ENCODE results near the gene LARP1.
"Not testable (repeated sequence)": the region's sequence is repeated elsewhere in the genome, so short reads cannot be mapped to it uniquely, and the experiment has no call there.

The LARP1 gene

DNA sequence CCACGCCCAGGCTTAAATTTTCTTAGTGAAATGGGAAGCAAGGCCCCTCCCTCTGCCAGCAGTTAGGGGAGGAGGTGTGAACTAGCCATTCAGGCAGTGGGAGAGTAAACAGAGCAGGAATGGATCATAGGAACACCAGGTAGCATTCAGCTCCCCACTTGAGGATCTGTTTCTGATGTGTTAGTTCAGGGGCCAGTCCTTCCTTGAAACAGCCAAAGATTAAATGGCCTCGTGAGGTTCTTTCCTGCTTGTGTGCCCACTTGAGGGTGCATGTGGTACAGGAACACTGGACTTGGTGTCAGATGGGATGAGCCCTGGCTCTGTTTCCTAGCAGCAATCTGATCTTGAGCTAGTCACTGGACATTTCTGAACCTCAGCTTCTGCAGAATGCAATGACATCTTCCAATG is 74.0 kb downstream of the LARP1 start:
- Mint-ChIP-seq H3K4me1 (peaks cover 0 to 7% of the 10 kb centered on the region in 2 donors), H3K36me3 (peaks cover 22 to 51% of the 10 kb centered on the region in 2 donors), H3K9me3 (no peaks in the 10 kb centered on the region), H3K4me3 (no peak overlapping the region), H3K27me3 (no peaks in the 10 kb centered on the region), H3K27ac (no peak overlapping the region)
- DNase-seq (no peak), ATAC-seq (replicated peaks) (no peak)

DNA sequence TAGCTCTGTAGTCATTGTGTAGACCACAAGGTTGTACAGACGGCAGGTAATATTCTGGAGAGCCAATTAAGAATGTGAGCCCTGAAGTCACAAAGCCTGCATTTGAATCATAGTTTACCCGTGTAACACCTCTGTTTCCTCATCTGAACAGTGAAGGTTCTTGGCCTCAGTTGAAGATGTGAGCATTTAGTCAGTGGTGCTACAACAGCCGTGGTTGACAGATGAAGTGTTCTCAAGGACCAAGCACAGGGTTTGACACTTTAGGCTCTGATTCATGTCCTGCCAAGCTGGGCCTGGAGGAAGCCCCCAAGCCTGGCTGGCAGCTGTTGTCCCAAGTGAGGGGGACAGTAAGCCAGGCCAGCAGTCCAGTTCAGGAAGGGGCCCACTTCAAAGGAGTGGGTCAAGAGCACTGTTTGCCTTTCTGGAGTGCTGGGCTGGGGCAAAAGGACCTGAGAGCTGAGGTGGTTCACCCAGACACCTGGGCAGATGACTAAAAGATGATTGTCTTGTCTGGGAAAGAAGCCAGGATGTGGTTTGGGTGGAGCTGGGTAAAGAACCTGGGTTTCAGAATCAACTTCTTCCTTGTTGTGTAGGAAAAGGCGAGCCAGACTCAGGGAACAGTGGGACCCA is 74.5 kb downstream of the LARP1 start:
- Mint-ChIP-seq H3K4me1 (peaks cover 0 to 9% of the 10 kb centered on the region in 2 donors), H3K36me3 (peaks cover 24 to 49% of the 10 kb centered on the region in 2 donors), H3K27me3 (no peaks in the 10 kb centered on the region), H3K9me3 (no peaks in the 10 kb centered on the region), H3K27ac (no peak overlapping the region), H3K4me3 (no peak overlapping the region)
- ATAC-seq (replicated peaks): no peak
- no peak for DNase-seq

GRCh38 chr5:154830219-154830595 is 75.0 kb downstream of the LARP1 start:
- H3K4me1 Mint-ChIP-seq: peaks cover 0 to 9% of the 10 kb centered on the region in 2 donors
- H3K4me3 Mint-ChIP-seq: no peak overlapping the region
- no peaks in the 10 kb centered on the region for H3K9me3 Mint-ChIP-seq
- no peaks in the 10 kb centered on the region for H3K27me3 Mint-ChIP-seq
- ATAC-seq (replicated peaks): no peak
- H3K27ac Mint-ChIP-seq: no peak overlapping the region
- no peak for DNase-seq
- peaks cover 26 to 50% of the 10 kb centered on the region in 2 donors for H3K36me3 Mint-ChIP-seq

DNA sequence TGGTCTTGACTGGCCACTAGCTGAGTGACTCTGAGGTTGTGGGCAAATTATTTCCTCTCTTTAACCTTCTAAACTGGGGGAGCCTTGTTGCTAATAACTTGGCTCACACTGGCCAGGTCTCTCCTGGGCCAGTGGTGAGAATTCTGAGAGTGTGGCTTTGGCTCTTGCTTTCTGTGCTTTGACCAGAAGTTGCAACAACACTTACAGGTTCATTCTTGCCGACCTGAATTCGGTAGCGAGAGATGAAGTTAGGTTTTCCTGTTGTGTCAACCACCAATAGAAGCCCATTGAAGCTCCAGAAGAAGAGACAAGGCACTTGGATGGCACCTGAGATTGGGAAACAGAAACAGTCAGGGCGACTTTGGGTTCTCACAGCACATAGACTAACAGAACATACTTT is 75.4 kb downstream of the LARP1 start:
- H3K4me1 Mint-ChIP-seq: peaks cover 0 to 9% of the 10 kb centered on the region in 2 donors
- ATAC-seq (replicated peaks) (no peak), DNase-seq (no peak)
- H3K4me3 Mint-ChIP-seq: no peak overlapping the region
- H3K36me3 Mint-ChIP-seq: peaks cover 24 to 49% of the 10 kb centered on the region in 2 donors
- H3K27ac Mint-ChIP-seq: peak overlapping the region; percentile 14
- H3K9me3 Mint-ChIP-seq: no peaks in the 10 kb centered on the region
- no peaks in the 10 kb centered on the region for H3K27me3 Mint-ChIP-seq

GRCh38 chr5:154831451-154831850 is 76.3 kb downstream of the LARP1 start:
- Mint-ChIP-seq H3K4me3 (no peak overlapping the region), H3K9me3 (no peaks in the 10 kb centered on the region), H3K36me3 (peaks cover 23 to 47% of the 10 kb centered on the region in 2 donors), H3K27me3 (no peaks in the 10 kb centered on the region), H3K4me1 (peaks cover 0 to 9% of the 10 kb centered on the region in 2 donors), H3K27ac (no peak overlapping the region)
- DNase-seq: no peak
- ATAC-seq (replicated peaks): no peak

GRCh38 chr5:154832804-154833203 is 77.6 kb downstream of the LARP1 start:
- not testable (repeated sequence) for DNase-seq; H3K27ac Mint-ChIP-seq; H3K9me3 Mint-ChIP-seq; H3K4me3 Mint-ChIP-seq; H3K27me3 Mint-ChIP-seq; H3K4me1 Mint-ChIP-seq; ATAC-seq (replicated peaks)
- H3K36me3 Mint-ChIP-seq: peaks cover 29 to 51% of the 10 kb centered on the region in 2 donors

- ATAC-seq (replicated peaks) (no peak), DNase-seq (no peak)
- Mint-ChIP-seq H3K27me3 (no peaks in the 10 kb centered on the region), H3K27ac (no peak overlapping the region), H3K4me3 (no peak overlapping the region), H3K36me3 (peaks cover 24 to 45% of the 10 kb centered on the region in 2 donors), H3K9me3 (no peaks in the 10 kb centered on the region), H3K4me1 (peaks cover 0 to 7% of the 10 kb centered on the region in 2 donors)
Measured at GRCh38 chr5:154834053-154834452, 78.9 kb downstream of the LARP1 start.

DNA sequence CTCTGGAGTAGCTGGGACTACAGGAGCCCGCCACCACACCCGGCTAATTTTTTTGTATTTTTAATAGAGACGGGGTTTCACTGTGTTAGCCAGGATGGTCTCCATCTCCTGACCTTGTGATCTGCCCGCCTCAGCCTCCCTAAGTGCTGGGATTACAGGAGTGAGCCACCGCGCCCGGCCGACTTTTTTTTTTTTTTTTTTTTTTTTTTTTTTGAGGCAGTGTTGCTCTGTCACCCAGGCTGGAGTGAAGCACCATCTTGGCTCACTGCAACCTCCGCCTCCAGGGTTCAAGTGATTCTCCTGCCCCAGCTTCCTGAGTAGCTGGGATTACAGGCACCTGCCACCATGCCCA is 80.5 kb downstream of the LARP1 start:
- H3K4me3 Mint-ChIP-seq; H3K27ac Mint-ChIP-seq; ATAC-seq (replicated peaks); DNase-seq; H3K27me3 Mint-ChIP-seq; H3K9me3 Mint-ChIP-seq; H3K4me1 Mint-ChIP-seq: not testable (repeated sequence)
- H3K36me3 Mint-ChIP-seq: peaks cover 23 to 39% of the 10 kb centered on the region in 2 donors

GRCh38 chr5:154836225-154836624 is 81.0 kb downstream of the LARP1 start:
- Mint-ChIP-seq H3K4me1 (peaks cover 0 to 2% of the 10 kb centered on the region in 2 donors), H3K4me3 (no peak overlapping the region), H3K27me3 (no peaks in the 10 kb centered on the region), H3K36me3 (peaks cover 23 to 40% of the 10 kb centered on the region in 2 donors), H3K9me3 (no peaks in the 10 kb centered on the region), H3K27ac (no peak overlapping the region)
- DNase-seq (no peak), ATAC-seq (replicated peaks) (no peak)

- DNase-seq: no peak
- H3K4me1 Mint-ChIP-seq: peaks cover 0 to 2% of the 10 kb centered on the region in 2 donors
- H3K27ac Mint-ChIP-seq: no peak overlapping the region
- no peak overlapping the region for H3K4me3 Mint-ChIP-seq
- no peaks in the 10 kb centered on the region for H3K9me3 Mint-ChIP-seq
- no peak for ATAC-seq (replicated peaks)
- H3K27me3 Mint-ChIP-seq: no peaks in the 10 kb centered on the region
- H3K36me3 Mint-ChIP-seq: peaks cover 23 to 36% of the 10 kb centered on the region in 2 donors
Measured at GRCh38 chr5:154837009-154837901, 82.1 kb downstream of the LARP1 start.

DNA sequence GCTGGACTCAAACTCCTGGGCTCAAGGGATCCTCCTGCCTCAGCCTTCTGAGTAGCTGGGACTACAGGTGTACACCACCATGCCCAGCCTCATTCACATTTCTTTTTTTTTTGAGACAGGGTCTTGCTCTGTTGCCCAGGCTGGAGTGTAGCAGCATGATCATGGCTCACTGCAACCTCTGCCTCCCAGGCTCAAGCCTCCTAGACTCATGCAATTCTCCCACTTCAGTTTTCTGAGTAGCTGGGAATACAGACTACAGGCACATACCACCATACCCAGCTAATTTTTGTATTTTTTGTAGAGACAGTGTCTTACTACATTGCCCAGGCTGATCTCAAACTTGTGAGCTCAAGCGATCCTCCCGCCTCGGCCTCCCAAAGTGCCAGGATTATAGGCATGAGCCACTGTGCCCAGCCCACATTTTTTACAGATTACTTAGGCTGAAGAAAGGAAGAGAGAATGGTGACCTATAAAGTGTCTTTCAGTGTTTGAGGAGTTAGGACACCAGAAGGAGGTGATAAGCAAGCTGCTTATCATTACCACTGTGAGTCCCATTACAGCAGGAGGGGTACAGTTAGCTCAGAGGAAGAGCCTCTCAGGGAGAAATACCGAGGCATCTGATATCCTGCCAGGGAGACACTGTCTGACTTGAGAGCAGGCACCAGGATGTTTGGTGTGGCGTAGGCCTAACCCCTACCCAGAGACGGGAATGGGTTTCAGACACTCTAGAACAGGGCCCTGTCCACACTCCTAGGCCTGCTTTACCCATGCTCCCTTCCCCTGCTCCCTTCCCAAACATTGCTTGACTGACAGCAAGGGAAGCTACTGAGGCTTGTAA is 85.5 kb downstream of the LARP1 start:
- H3K4me3 Mint-ChIP-seq: no peak overlapping the region
- ATAC-seq (replicated peaks): no peak
- H3K27me3 Mint-ChIP-seq: no peaks in the 10 kb centered on the region
- H3K4me1 Mint-ChIP-seq: no peaks in the 10 kb centered on the region
- no peaks in the 10 kb centered on the region for H3K9me3 Mint-ChIP-seq
- DNase-seq: no peak
- peak overlapping the region; percentile 47 for H3K27ac Mint-ChIP-seq
- H3K36me3 Mint-ChIP-seq: peaks cover 22 to 32% of the 10 kb centered on the region in 2 donors

GRCh38 chr5:154841273-154841661 is 86.1 kb downstream of the LARP1 start:
- H3K36me3 Mint-ChIP-seq: peaks cover 19 to 33% of the 10 kb centered on the region in 2 donors
- no peaks in the 10 kb centered on the region for H3K9me3 Mint-ChIP-seq
- no peaks in the 10 kb centered on the region for H3K27me3 Mint-ChIP-seq
- ATAC-seq (replicated peaks) (no peak), DNase-seq (no peak)
- no peak overlapping the region for H3K4me3 Mint-ChIP-seq
- peak overlapping the region; percentile 47 for H3K27ac Mint-ChIP-seq
- no peaks in the 10 kb centered on the region for H3K4me1 Mint-ChIP-seq

DNA sequence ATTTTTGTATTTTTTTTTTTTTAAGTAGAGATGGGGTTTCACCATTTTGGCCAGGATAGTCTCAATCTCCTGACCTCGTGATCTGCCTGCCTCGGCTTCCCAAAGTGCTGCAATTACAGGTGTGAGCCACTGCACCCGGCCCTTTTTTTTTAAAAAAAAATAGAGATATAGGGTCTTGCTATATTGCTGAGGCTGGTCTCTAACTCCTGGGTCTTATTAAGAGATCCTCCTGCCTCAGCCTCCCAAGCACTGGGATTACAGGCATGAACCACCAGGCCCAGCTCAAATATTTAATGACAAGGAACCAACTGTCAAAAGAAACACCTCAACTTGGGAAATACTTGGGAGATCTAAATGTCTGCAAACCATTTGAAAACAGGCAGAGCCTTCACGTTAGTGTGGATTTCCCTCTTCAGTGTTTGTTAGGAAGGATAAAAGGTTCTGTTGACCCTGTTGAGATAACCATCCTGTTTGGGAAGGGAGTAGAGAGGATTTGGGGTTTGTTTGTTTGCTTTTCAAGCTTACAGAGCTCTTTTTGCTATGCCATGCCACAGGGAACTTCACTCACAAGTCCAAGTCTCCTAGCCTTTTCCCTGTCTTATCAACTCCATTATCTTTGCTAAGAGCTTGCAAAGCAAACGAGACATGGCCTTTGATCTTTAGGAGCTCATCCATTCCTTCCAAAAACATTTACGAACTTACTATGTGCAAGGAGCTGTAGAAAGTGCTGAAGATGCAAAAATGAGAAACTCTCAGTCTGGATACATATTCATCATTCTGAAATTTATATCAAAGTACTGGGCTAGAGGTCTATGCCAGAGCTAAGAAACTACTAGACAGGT is 87.7 kb downstream of the LARP1 start:
- H3K9me3 Mint-ChIP-seq: no peaks in the 10 kb centered on the region
- no peak overlapping the region for H3K4me3 Mint-ChIP-seq
- peaks cover 9 to 26% of the 10 kb centered on the region in 2 donors for H3K36me3 Mint-ChIP-seq
- H3K27me3 Mint-ChIP-seq: no peaks in the 10 kb centered on the region
- ATAC-seq (replicated peaks): no peak
- no peaks in the 10 kb centered on the region for H3K4me1 Mint-ChIP-seq
- no peak for DNase-seq
- no peak overlapping the region for H3K27ac Mint-ChIP-seq

DNA sequence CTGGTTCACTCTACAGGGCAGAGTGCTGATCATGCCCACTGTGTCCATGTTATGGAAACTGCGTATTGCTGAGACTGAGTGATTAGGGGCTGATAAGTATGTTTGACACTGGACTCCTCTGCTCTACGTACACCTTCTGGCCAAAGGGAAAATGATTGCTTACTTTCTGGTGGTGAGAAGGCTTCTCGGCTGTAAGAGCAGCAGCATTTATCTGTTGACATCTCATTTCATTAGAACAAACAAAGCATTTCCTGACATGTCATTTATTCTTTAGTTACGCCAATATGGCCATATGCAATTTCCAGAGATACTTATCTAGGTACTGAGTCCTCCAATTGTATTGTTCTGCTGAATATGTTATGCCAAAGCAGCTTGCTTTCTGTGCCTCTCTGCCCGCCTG is 89.6 kb downstream of the LARP1 start:
- Mint-ChIP-seq H3K4me3 (no peak overlapping the region), H3K4me1 (peaks cover 2 to 6% of the 10 kb centered on the region in 2 donors), H3K27ac (no peak overlapping the region), H3K36me3 (peaks cover 6 to 22% of the 10 kb centered on the region in 2 donors), H3K9me3 (no peaks in the 10 kb centered on the region), H3K27me3 (no peaks in the 10 kb centered on the region)
- ATAC-seq (replicated peaks) (no peak), DNase-seq (no peak)

Data from stimulated activated naive B cell treated with anti-CD40 and anti-IgM and Interleukin-4, amounts not matched to agents 10 μg/mL and 1 μg/mL and 100 μg/mL, for 72 hours (primary cell).